ENCODE measurements around the gene CTBP2. TPM values are rescaled to one million over a fixed set of nuclear protein-coding genes. Genes with fewer than 3 reads are reported as not detected.

The CTBP2 gene
- total and polyA plus RNA-seq, 10 of the 15 experiments (the other 5 are each of a cell fraction or from before 2014, with no cell fraction given), result 0.02 to 0.72 (median 0.06) TPM; not detected in 2

GRCh38 chr10:125027871-125028869 lies 132.2 kb downstream of the CTBP2 start:
- CTCF ChIA-PET, result interaction anchor here (0.9 kb wide), 1 partner anchor 20 kb away, joined by 4 read pairs; no protein-coding TSS in a partner anchor
- no peak overlapping the region for H3K27ac ChIP-seq (ENCODE audit: control insufficient read depth, insufficient read depth)
- RAD21 ChIA-PET (ENCODE audit: unreplicated experiment), result no interaction called here
- H3K4me3 ChIP-seq, result no peak overlapping the region
- BruUV-seq (replicated peaks), result no TSS peak
- H4K20me1 ChIP-seq (ENCODE audit: control insufficient read depth, insufficient read depth), result no peaks in the 10 kb centered on the region
- peaks cover 2 to 4% of the 10 kb centered on the region in 2 experiments; a peak in 3 of 4 replicates for H3K27me3 ChIP-seq (replicated peaks in 1 of 2; ENCODE audit: control insufficient read depth in 2 of 2, insufficient read depth in 2 of 2, low read length in 1 of 2)
- H3K4me1 ChIP-seq (ENCODE audit: control insufficient read depth, insufficient read depth, low read length), result no peaks in the 10 kb centered on the region
- no peaks in the 10 kb centered on the region for H3K79me2 ChIP-seq (ENCODE audit: control insufficient read depth, insufficient read depth, low read length)
- POLR2A ChIA-PET, result no interaction called here
- 51% methylated on average over 17 of the region's 17 CpGs for WGBS (ENCODE audit: insufficient coverage, insufficient replicate concordance, low lambda C conversion rate, missing lambda C conversion rate)
- H3K36me3 ChIP-seq (ENCODE audit: control insufficient read depth in 2 of 2, insufficient read depth in 2 of 2, low read length in 1 of 2), result no peaks in the 10 kb centered on the region
- H3K9me3 ChIP-seq (replicated peaks; ENCODE audit: control insufficient read depth, insufficient read depth, low read length), result no peaks in the 10 kb centered on the region
- DNase-seq (ENCODE audit: low read depth, low spot score) (no peak), FAIRE-seq (no peak), ATAC-seq (no peak)
- SMC1A ChIA-PET (ENCODE audit: uncharacterized antibody, unreplicated experiment), result no interaction called here
- no peak for TF ChIP-seq SPI1 (IDR thresholded peaks at IDR 0.05; ENCODE audit: borderline replicate concordance, insufficient read depth, low read depth, low read length)
- TF ChIP-seq E2F8 (IDR thresholded peaks at IDR 0.05; ENCODE audit: low read depth, partially characterized antibody), result no peak
- TF ChIP-seq FOXM1 (IDR thresholded peaks at IDR 0.05; ENCODE audit: low read depth, low read length), result no peak
- no peak for TF ChIP-seq HDGF (IDR thresholded peaks at IDR 0.05)
- no peak for TF ChIP-seq GABPA (IDR thresholded peaks at IDR 0.05; ENCODE audit: low read depth)
- no peak for TF ChIP-seq STAT1 (conservative IDR thresholded peaks at IDR 0.05)
- no peak for TF ChIP-seq PAX5 (IDR thresholded peaks at IDR 0.05; ENCODE audit: borderline replicate concordance, low read depth, low read length)
- TF ChIP-seq ZBTB40 (IDR thresholded peaks at IDR 0.05; ENCODE audit: borderline replicate concordance), result no peak
- TF ChIP-seq IKZF1 (conservative IDR thresholded peaks at IDR 0.05), result no peak
- no peak for TF ChIP-seq ZNF274 (IDR thresholded peaks at IDR 0.05; ENCODE audit: insufficient read depth, insufficient read length)
- no peak for TF ChIP-seq IRF4 (IDR thresholded peaks at IDR 0.05; ENCODE audit: low read depth, low read length)
- no peak for TF ChIP-seq YBX1 (IDR thresholded peaks at IDR 0.05)
- TF ChIP-seq ZBED1 (IDR thresholded peaks at IDR 0.05; ENCODE audit: borderline replicate concordance), result no peak
- no peak for TF ChIP-seq RBBP5 (conservative IDR thresholded peaks at IDR 0.05)
- TF ChIP-seq IKZF2 (IDR thresholded peaks at IDR 0.05), result no peak
- no peak for TF ChIP-seq ATF7 (IDR thresholded peaks at IDR 0.05; ENCODE audit: low read depth)
- no peak for TF ChIP-seq SIX5 (IDR thresholded peaks at IDR 0.05; ENCODE audit: low read depth, low read length, severe bottlenecking)
- no peak for TF ChIP-seq SMAD5 (IDR thresholded peaks at IDR 0.05; ENCODE audit: low read depth)
- in situ Hi-C loops (cut with MboI) (no loop called here), intact Hi-C loops (cut with micrococcal nuclease; ENCODE audit: unreplicated experiment) (no loop called here)
- H3K4me2 ChIP-seq (ENCODE audit: control insufficient read depth, insufficient read depth), result no peak overlapping the region
- no peak overlapping the region for H2AFZ ChIP-seq (ENCODE audit: control insufficient read depth, low read depth, low read length)
- no peak overlapping the region for H3K9ac ChIP-seq (ENCODE audit: control insufficient read depth, insufficient read depth, low read length)

Measured in GM12878 (cell line).